Small intestine (tissue), 7 donors: ENCODE results near the gene MGAT3. TPM values are rescaled to one million over a fixed set of nuclear protein-coding genes. Genes with fewer than 3 reads are reported as not detected.

ENCODE experiments used
- DNase-seq, 2 donors: peaks; one replicate each; pipeline versions ENCODE4 v3.0.0 to v3.0.0-alpha.2; 2013
- FAIRE-seq: peaks from 2 replicates; lab custom pipeline; 2012; peaks lifted over from hg19 to GRCh38; lab: Jason Lieb, UNC
- H3K27ac ChIP-seq, 3 donors: one replicate each; pipeline ENCODE4 v1.5.1; 2013; ENCODE audit warnings: low read length in 2 of 3, mild to moderate bottlenecking in 2 of 3, control low read depth in 1 of 3, inconsistent platforms in 1 of 3, low read depth in 1 of 3, moderate library complexity in 1 of 3
- H3K27me3 ChIP-seq, 3 donors: one replicate each; pipeline ENCODE4 v1.6.1; 2013; ENCODE audit warnings: low read length in 3 of 3, inconsistent platforms in 1 of 3; ENCODE audit not compliant: control insufficient read depth in 3 of 3, insufficient read depth in 3 of 3
- H3K36me3 ChIP-seq, 3 donors: one replicate each; pipeline ENCODE4 v1.6.1; 2013; ENCODE audit warnings: low read length in 3 of 3, inconsistent platforms in 1 of 3, low read depth in 1 of 3, mild to moderate bottlenecking in 1 of 3, moderate library complexity in 1 of 3; ENCODE audit not compliant: control insufficient read depth in 3 of 3, insufficient read depth in 2 of 3
- H3K4me1 ChIP-seq, 3 donors: one replicate each; pipeline ENCODE4 v1.6.1; 2013; ENCODE audit warnings: low read length in 2 of 3, inconsistent platforms in 1 of 3, low read depth in 1 of 3, mild to moderate bottlenecking in 1 of 3, moderate library complexity in 1 of 3; ENCODE audit not compliant: control insufficient read depth in 3 of 3, insufficient read depth in 2 of 3
- H3K4me3 ChIP-seq, 3 donors: one replicate each; pipeline ENCODE4 v1.5.1; 2013; ENCODE audit warnings: low read length in 3 of 3, control low read depth in 1 of 3, inconsistent platforms in 1 of 3, low read depth in 1 of 3, mild to moderate bottlenecking in 1 of 3, moderate library complexity in 1 of 3
- H3K9me3 ChIP-seq, 2 donors: one replicate each; pipeline ENCODE4 v1.6.1; 2013; ENCODE audit warnings: low read depth in 1 of 2, low read length in 1 of 2; ENCODE audit not compliant: control insufficient read depth in 2 of 2, insufficient read depth in 1 of 2
- WGBS, 3 donors: extraction: QIAGEN DNeasy Blood & Tissue Kit; methylation state at CpG; one replicate each; pipeline ENCODE4 v1.1.7; 2013; 5-methylcytosine and 5-hydroxymethylcytosine counted together
- polyA plus RNA-seq, 4 donors: library from polyadenylated mRNA; stranded (reverse) in 3 of 4; unstranded in 1 of 4; fragments of 200-250 nt in 3 of 4; fragments of 120-200 nt in 1 of 4; gene quantifications; one replicate each; pipeline versions ENCODE4 v1.2.1 to v1.2.3, GENCODE V29; 2013
- donor health status: healthy with polysubstance abuse.
- donor health status: control.
- donor health status: control.
- donor health status: Bipolar disorder and iron deficiency.
- donor health status: healthy.

MGAT3 gene
- polyA plus RNA-seq, 4 donors = 11.1 to 30.1 (median 17.2) TPM

- FAIRE-seq = no peak
- no peak overlapping the region for H3K27ac ChIP-seq
Observed at GRCh38 chr22:39422101-39422500, 34.7 kb upstream of the MGAT3 start.

GRCh38 chr22:39422721-39423120, 34.1 kb upstream of the MGAT3 start:
- Histone ChIP-seq H3K27ac (no peak overlapping the region), H3K4me3 (no peak overlapping the region), H3K4me1 (no peaks in the 10 kb centered on the region), H3K9me3 (no peaks in the 10 kb centered on the region), H3K36me3 (peaks cover 23 to 81% (median 35%) of the 10 kb centered on the region in 3 donors), H3K27me3 (no peaks in the 10 kb centered on the region)
- DNase-seq (no peak), FAIRE-seq (no peak)
- 91 to 97% (median 96%) methylated on average over 6 of the region's 6 CpGs for WGBS, 3 donors

More at GRCh38 chr22:39422101-39422500, 34.7 kb upstream of the MGAT3 start:
- no peak overlapping the region for H3K4me3 ChIP-seq
- no peaks in the 10 kb centered on the region for H3K27me3 ChIP-seq
- no peaks in the 10 kb centered on the region for H3K4me1 ChIP-seq
- peaks cover 18 to 81% (median 34%) of the 10 kb centered on the region in 3 donors for H3K36me3 ChIP-seq
- H3K9me3 ChIP-seq = no peaks in the 10 kb centered on the region
- DNase-seq = no peak
- 80 to 88% (median 88%) methylated on average over 6 to 7 of the region's 7 CpGs for WGBS, 3 donors

GRCh38 chr22:39423976-39424375, 32.8 kb upstream of the MGAT3 start:
- no peak overlapping the region for H3K27ac ChIP-seq
- H3K4me3 ChIP-seq = no peak overlapping the region
- H3K4me1 ChIP-seq = no peaks in the 10 kb centered on the region
- H3K9me3 ChIP-seq = no peaks in the 10 kb centered on the region
- no peak for FAIRE-seq
- 94 to 98% (median 98%) methylated on average over 3 of the region's 3 CpGs for WGBS, 3 donors
- DNase-seq = no peak
- H3K27me3 ChIP-seq = no peaks in the 10 kb centered on the region
- H3K36me3 ChIP-seq = peaks cover 26 to 81% (median 35%) of the 10 kb centered on the region in 3 donors

- Histone ChIP-seq H3K27me3 (no peaks in the 10 kb centered on the region), H3K9me3 (no peaks in the 10 kb centered on the region), H3K4me3 (no peak overlapping the region), H3K27ac (no peak overlapping the region), H3K4me1 (peaks cover 0 to 3% (median 0%) of the 10 kb centered on the region in 3 donors), H3K36me3 (peaks cover 20 to 81% (median 22%) of the 10 kb centered on the region in 3 donors)
- no peak for FAIRE-seq
- WGBS, 3 donors = 95 to 96% (median 95%) methylated on average over 20 of the region's 20 CpGs
- DNase-seq = no peak
Observed at GRCh38 chr22:39426380-39427043, 30.3 kb upstream of the MGAT3 start.

GRCh38 chr22:39427751-39428596, 28.8 kb upstream of the MGAT3 start:
- no peaks in the 10 kb centered on the region for H3K9me3 ChIP-seq
- no peak for DNase-seq
- H3K27ac ChIP-seq = peak overlapping the region in 1 of 3 donors; percentile 34
- H3K36me3 ChIP-seq = peaks cover 15 to 83% (median 21%) of the 10 kb centered on the region in 3 donors
- no peak for FAIRE-seq
- H3K4me3 ChIP-seq = no peak overlapping the region
- H3K27me3 ChIP-seq = no peaks in the 10 kb centered on the region
- H3K4me1 ChIP-seq = peaks cover 0 to 3% (median 0%) of the 10 kb centered on the region in 3 donors
- 83 to 93% (median 91%) methylated on average over 13 of the region's 13 CpGs for WGBS, 3 donors

- Histone ChIP-seq H3K27ac (peak overlapping the region in 1 of 3 donors; percentile 34), H3K27me3 (no peaks in the 10 kb centered on the region), H3K4me3 (no peak overlapping the region), H3K4me1 (peaks cover 0 to 3% (median 0%) of the 10 kb centered on the region in 3 donors), H3K9me3 (no peaks in the 10 kb centered on the region), H3K36me3 (peaks cover 15 to 85% (median 21%) of the 10 kb centered on the region in 3 donors)
- WGBS, 3 donors = 85 to 94% (median 93%) methylated on average over 8 to 10 of the region's 10 CpGs
- no peak for DNase-seq
- FAIRE-seq = no peak
Observed at GRCh38 chr22:39428597-39429071, 28.2 kb upstream of the MGAT3 start.

- Histone ChIP-seq H3K36me3 (peaks cover 15 to 90% (median 21%) of the 10 kb centered on the region in 3 donors), H3K4me3 (no peak overlapping the region), H3K27me3 (no peaks in the 10 kb centered on the region), H3K4me1 (peaks cover 0 to 3% (median 0%) of the 10 kb centered on the region in 3 donors), H3K27ac (peak overlapping the region in 1 of 3 donors; percentile 34), H3K9me3 (no peaks in the 10 kb centered on the region)
- no peak for DNase-seq
- WGBS, 3 donors = 87 to 96% (median 93%) methylated on average over 13 of the region's 13 CpGs
- no peak for FAIRE-seq
Observed at GRCh38 chr22:39429186-39429585, 27.6 kb upstream of the MGAT3 start.

- Histone ChIP-seq H3K4me3 (no peak overlapping the region), H3K9me3 (no peaks in the 10 kb centered on the region), H3K27me3 (no peaks in the 10 kb centered on the region), H3K36me3 (peaks cover 13 to 87% (median 21%) of the 10 kb centered on the region in 3 donors), H3K4me1 (peaks cover 0 to 3% (median 0%) of the 10 kb centered on the region in 3 donors), H3K27ac (peak overlapping the region in 1 of 3 donors; percentile 83)
- WGBS, 3 donors = 88 to 91% (median 88%) methylated on average over 27 of the region's 27 CpGs
- DNase-seq = no peak
- no peak for FAIRE-seq
Observed at GRCh38 chr22:39429916-39430575, 26.8 kb upstream of the MGAT3 start.
